ENCODE results near the gene SPATA31C1. TPM values are rescaled to one million over a fixed set of nuclear protein-coding genes. Genes with fewer than 3 reads are reported as not detected.
A peak's percentile ranks its signal among the peaks of the same experiment; 100 is the strongest.

The SPATA31C1 gene
- total RNA-seq, 1 donor from 2014 or later, result 0.07 TPM

DNA sequence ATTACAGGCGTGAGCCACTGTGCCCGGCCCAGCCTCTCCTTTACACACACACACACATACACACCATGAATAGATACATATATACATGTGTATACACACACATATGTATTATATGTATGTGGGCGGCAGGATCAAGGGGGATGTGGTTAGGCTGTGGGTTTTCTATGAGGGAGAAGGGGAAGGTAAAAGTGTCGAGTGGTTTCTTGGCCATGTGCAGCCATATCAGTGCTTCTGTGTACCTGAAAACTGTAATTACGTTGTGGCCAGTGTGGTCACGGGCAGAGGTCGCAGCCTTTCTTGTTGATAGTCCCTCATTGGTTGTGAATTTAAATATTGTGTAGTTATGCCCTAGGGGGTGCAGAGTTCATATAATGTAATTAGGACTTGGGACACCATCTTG is 40.1 kb downstream of the SPATA31C1 start:
- Mint-ChIP-seq H3K27ac (no peak overlapping the region), H3K36me3 (no peaks in the 10 kb centered on the region), H3K4me1 (ENCODE audit: unreplicated experiment) (no peaks in the 10 kb centered on the region), H3K9me3 (peaks cover 19% of the 10 kb centered on the region), H3K27me3 (no peaks in the 10 kb centered on the region), H3K4me3 (no peak overlapping the region)
- TF ChIP-seq, protein P1, sequence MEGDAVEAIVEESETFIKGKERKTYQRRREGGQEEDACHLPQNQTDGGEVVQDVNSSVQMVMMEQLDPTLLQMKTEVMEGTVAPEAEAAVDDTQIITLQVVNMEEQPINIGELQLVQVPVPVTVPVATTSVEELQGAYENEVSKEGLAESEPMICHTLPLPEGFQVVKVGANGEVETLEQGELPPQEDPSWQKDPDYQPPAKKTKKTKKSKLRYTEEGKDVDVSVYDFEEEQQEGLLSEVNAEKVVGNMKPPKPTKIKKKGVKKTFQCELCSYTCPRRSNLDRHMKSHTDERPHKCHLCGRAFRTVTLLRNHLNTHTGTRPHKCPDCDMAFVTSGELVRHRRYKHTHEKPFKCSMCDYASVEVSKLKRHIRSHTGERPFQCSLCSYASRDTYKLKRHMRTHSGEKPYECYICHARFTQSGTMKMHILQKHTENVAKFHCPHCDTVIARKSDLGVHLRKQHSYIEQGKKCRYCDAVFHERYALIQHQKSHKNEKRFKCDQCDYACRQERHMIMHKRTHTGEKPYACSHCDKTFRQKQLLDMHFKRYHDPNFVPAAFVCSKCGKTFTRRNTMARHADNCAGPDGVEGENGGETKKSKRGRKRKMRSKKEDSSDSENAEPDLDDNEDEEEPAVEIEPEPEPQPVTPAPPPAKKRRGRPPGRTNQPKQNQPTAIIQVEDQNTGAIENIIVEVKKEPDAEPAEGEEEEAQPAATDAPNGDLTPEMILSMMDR (conservative IDR thresholded peaks at IDR 0.05), result no peak
- no peak for DNase-seq (ENCODE audit: extremely low spot score, unreplicated experiment)

DNA sequence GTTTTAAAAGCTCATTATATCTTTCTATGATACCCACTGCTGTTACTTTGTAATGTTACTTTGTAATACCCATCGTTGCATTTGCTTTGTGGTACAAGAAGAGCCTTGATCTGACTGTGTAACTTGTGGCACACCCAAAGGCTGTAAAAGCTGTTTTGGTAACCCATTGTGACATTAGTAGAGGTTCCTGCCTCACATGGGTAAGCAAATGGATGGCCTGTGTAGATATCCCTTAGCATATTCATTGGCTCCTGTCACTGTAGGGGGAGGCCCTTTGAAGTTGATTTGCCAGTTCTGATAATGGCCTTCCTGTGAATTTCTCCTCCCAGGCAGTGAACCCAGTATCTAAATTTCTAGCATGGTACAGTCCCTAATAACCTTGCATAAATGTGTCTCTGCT is 40.8 kb downstream of the SPATA31C1 start:
- no peaks in the 10 kb centered on the region for H3K36me3 Mint-ChIP-seq
- no peaks in the 10 kb centered on the region for H3K27me3 Mint-ChIP-seq
- H3K27ac Mint-ChIP-seq, result no peak overlapping the region
- no peak for DNase-seq (ENCODE audit: extremely low spot score, unreplicated experiment)
- peaks cover 19% of the 10 kb centered on the region for H3K9me3 Mint-ChIP-seq
- TF ChIP-seq, protein P1 (conservative IDR thresholded peaks at IDR 0.05), result no peak
- H3K4me3 Mint-ChIP-seq, result no peak overlapping the region
- no peaks in the 10 kb centered on the region for H3K4me1 Mint-ChIP-seq (ENCODE audit: unreplicated experiment)

DNA sequence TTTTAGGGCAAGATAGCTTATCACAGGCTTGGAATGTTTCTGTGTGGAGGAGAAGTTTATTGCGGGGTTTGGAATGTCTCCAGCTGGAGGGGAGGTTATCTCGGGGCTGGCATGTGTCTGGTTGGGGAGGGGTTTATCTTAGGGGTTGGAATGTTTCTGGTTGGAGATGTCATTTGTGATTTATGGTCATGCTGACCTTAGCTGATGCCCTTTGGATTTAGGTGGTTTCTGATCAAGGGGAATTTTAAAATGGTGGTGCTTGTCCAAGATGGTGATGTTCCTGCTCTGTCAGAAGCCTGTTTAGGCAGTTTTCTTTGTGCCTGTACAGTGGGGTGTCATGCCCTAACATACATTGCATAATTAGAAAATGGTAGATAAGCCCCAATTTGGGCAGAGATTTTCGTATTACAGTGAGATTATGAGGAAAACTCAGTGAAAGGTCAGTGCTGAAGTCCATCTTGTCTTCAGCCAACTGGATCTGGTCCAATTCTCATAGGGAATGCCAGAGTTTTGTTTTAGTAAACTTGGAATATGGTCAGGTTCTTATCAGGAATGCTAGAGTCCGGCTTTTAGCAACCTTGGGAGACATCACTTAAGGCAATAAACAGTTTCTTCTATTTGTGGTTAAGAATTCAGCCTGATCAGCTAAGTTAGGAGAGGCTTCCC is 42.3 kb downstream of the SPATA31C1 start:
- DNase-seq (ENCODE audit: extremely low spot score, unreplicated experiment), result no peak
- H3K36me3 Mint-ChIP-seq, result peaks cover 3% of the 10 kb centered on the region
- TF ChIP-seq, protein P1 (conservative IDR thresholded peaks at IDR 0.05), result no peak
- H3K27me3 Mint-ChIP-seq, result no peaks in the 10 kb centered on the region
- H3K4me3 Mint-ChIP-seq, result no peak overlapping the region
- no peaks in the 10 kb centered on the region for H3K4me1 Mint-ChIP-seq (ENCODE audit: unreplicated experiment)
- H3K27ac Mint-ChIP-seq, result peak overlapping the region; percentile 74
- H3K9me3 Mint-ChIP-seq, result peaks cover 19% of the 10 kb centered on the region

- Mint-ChIP-seq H3K9me3 (peaks cover 19% of the 10 kb centered on the region), H3K36me3 (peaks cover 15% of the 10 kb centered on the region), H3K27me3 (no peaks in the 10 kb centered on the region), H3K4me3 (no peak overlapping the region), H3K4me1 (ENCODE audit: unreplicated experiment) (no peaks in the 10 kb centered on the region), H3K27ac (no peak overlapping the region)
- TF ChIP-seq, protein P1 (conservative IDR thresholded peaks at IDR 0.05), result no peak
- DNase-seq (ENCODE audit: extremely low spot score, unreplicated experiment), result no peak
Observed at GRCh38 chr9:87963770-87964169, 46.0 kb downstream of the SPATA31C1 start.

DNA sequence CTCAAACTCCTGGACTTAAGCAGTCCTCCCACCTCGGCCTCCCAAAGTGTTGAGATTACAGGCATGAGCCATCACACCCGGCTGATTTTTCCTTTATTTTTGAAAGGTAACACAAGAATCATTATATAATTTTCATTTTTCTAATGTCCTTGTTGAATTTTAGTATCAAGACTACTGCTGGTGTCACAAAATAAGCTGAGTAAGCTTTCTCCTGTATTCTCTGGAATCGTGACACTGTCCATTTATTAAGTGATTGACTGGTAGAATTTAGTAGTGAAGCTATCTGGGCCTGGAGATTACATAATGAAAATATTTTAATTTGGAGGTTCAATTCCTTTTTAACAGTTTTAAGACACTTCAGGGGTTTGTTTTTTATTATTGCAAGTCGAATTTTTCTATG is 47.1 kb downstream of the SPATA31C1 start:
- H3K9me3 Mint-ChIP-seq, result peaks cover 12% of the 10 kb centered on the region
- TF ChIP-seq, protein P1 (conservative IDR thresholded peaks at IDR 0.05), result no peak
- H3K27ac Mint-ChIP-seq, result no peak overlapping the region
- no peak for DNase-seq (ENCODE audit: extremely low spot score, unreplicated experiment)
- peaks cover 16% of the 10 kb centered on the region for H3K36me3 Mint-ChIP-seq
- H3K4me1 Mint-ChIP-seq (ENCODE audit: unreplicated experiment), result no peaks in the 10 kb centered on the region
- H3K4me3 Mint-ChIP-seq, result no peak overlapping the region
- H3K27me3 Mint-ChIP-seq, result no peaks in the 10 kb centered on the region

All from type B pancreatic cell (in vitro differentiated cells).